Panc1 (cell line): ENCODE results near the gene RNU2-63P.

ENCODE experiments used
- CTCF ChIP-seq: fragments of 450-650 bp; IDR thresholded peaks from 2 replicates; pipeline ENCODE4 v1.5.1; 2017; ENCODE audit warnings: mild to moderate bottlenecking
- POLR2AphosphoS5 ChIP-seq: IDR thresholded peaks from 2 replicates; pipeline ENCODE4 v1.6.1; 2012; ENCODE audit warnings: mild to moderate bottlenecking, low read depth, low read length, moderate library complexity
- REST ChIP-seq, 2 experiments: IDR thresholded peaks; 2 replicates each; pipeline ENCODE4 v1.6.1; 2011 to 2012; ENCODE audit warnings: low read depth in 2 of 2, control low read depth in 1 of 2, low read length in 1 of 2, mild to moderate bottlenecking in 1 of 2, moderate library complexity in 1 of 2; ENCODE audit not compliant: insufficient read depth in 1 of 2

- TF ChIP-seq CTCF (no peak), REST (IDR thresholded peaks at IDR 0.05; ENCODE audit: insufficient read depth in 1 of 2, low read depth in 2 of 2, low read length in 1 of 2) (no peak), POLR2AphosphoS5 (no peak)
These were observed 9.4 kb downstream of the RNU2-63P start for GRCh38 chr2:88006912-88007439.
